Measurements from ENCODE around the gene MAPRE3. TPM values are rescaled to one million over a fixed set of nuclear protein-coding genes. Genes with fewer than 3 reads are reported as not detected.

MAPRE3 gene
- total and polyA plus RNA-seq, 9 donors: 7.8 to 45.7 (median 27.1) TPM

DNA sequence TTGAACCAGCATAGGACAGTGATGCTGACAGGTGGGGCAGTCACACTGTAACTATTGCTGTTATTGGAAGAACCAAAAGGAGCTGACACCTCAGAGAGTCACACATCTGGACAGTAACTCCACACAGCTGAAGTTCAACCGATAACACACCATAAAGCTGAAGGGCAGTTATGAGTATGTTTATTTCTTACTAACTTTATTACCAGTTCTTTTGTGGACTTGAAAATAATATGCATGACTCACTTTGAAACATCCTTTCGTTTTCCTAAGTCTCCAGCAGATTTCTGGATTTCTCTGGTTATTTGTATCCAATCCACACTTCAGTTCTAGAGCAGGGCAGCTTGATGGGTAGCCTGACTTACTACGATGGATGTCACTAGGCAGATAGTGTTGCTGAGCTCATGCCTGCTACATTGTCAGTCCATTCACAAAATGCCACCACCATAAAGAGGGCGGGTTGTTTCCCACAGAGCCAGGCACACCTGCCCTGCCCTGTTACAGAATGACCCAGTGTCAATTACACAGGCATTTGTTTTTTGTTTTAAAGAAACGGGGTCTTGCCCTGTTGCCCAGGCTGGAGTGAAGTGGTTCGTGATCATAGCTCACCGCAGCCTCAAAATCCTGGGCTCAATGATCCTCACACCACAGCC, 72.7 kb downstream of the MAPRE3 start:
- WGBS (ENCODE audit: insufficient coverage): 61% methylated on average over 3 of the region's 7 CpGs
- Histone ChIP-seq H3K4me3 (ENCODE audit: low read length) (no peak overlapping the region), H3K9me3 (replicated peaks; ENCODE audit: control insufficient read depth, low read depth, low read length) (no peaks in the 10 kb centered on the region), H3K27ac (ENCODE audit: low read length) (no peak overlapping the region), H3K36me3 (ENCODE audit: control insufficient read depth, insufficient read depth, low read length) (peaks cover 39% of the 10 kb centered on the region), H3K27me3 (ENCODE audit: control insufficient read depth, insufficient read depth, low read length) (no peaks in the 10 kb centered on the region), H3K4me1 (ENCODE audit: control insufficient read depth, insufficient read depth, low read length) (peaks cover 10% of the 10 kb centered on the region)
- no peak for DNase-seq

DNA sequence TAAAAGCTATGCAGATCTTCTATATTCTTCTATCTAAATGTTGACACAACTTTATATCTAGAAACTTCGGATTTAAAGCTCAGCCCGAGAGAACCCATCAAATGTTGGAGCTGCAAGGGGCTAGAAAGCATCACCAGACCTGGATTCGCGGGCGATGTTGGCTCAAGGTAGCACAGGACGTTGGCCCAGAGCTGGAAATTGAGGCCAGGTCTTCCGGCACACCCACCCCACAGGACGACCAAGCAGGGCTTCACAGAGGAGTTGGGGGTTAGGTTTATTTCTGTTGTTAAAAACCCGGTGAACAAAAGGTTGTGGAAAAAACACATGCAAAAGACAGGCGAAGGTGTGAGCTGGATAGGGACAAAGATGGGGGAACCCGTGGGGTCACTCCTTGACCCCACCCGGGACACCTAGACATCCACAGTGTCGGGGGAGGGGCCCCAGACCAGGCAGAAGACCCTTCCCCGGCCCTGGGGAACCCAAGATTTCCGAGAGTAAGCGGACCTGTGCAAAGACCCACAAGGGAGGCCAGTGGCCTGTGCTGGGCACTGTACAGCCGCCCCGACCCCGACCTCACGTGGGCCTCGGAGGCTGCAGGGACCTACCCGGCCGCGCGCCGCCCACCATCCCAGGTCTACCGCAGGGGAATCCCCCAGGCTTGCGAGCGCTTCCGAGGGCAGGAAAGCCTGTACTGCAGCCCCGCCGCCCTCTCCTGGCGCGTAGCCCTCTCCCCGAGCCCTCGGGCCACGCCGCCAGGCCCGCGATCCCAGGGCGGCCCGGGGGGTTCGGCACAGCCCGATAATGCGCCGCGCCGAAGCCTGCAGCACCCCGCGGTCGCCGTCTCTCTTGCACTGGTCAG, 79.2 kb downstream of the MAPRE3 start:
- Histone ChIP-seq H3K4me1 (ENCODE audit: control insufficient read depth, insufficient read depth, low read length) (peaks cover 13% of the 10 kb centered on the region), H3K27me3 (ENCODE audit: control insufficient read depth, insufficient read depth, low read length) (no peaks in the 10 kb centered on the region), H3K36me3 (ENCODE audit: control insufficient read depth, insufficient read depth, low read length) (peaks cover 19% of the 10 kb centered on the region), H3K4me3 (ENCODE audit: low read length) (peak overlapping the region; percentile 89), H3K27ac (ENCODE audit: low read length) (peak overlapping the region; percentile 97), H3K9me3 (replicated peaks; ENCODE audit: control insufficient read depth, low read depth, low read length) (no peaks in the 10 kb centered on the region)
- no peak for DNase-seq
- under 1% methylated on average over 42 of the region's 52 CpGs for WGBS (ENCODE audit: insufficient coverage)

DNA sequence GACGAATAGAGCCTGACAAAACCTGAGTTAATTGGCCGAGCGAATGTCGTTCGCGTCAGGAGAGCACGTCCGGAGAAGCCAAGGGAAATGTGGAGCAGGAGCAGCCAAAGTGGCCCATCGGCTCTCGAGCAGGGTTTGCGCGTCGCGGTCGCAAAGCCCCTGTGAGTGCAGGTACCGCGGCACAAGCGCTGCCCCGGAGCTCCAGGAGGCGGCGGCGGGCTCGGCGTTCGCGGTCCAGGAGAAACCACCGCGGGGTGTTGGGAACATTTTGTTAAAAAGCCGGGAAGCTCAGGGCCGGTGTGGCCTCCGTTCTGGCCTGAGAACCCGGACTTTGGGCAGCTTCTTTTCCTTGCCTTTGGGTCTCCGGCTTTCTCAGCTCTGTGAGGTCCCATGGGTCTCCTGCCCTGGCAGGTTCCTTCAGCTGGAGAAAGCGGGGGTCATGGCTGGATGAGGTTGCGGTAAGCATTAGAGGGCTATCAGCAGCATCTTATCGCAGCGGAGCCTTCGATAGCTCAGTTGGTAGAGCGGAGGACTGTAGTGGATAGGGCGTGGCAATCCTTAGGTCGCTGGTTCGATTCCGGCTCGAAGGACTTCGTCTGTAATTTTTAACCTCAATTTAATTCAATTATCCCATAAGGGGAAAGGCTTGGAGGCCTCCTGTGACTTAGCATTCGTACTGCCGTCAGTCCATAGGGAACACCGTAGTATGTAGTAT, 80.0 kb downstream of the MAPRE3 start:
- Histone ChIP-seq H3K27me3 (ENCODE audit: control insufficient read depth, insufficient read depth, low read length) (no peaks in the 10 kb centered on the region), H3K4me1 (ENCODE audit: control insufficient read depth, insufficient read depth, low read length) (peaks cover 13% of the 10 kb centered on the region), H3K36me3 (ENCODE audit: control insufficient read depth, insufficient read depth, low read length) (peaks cover 27% of the 10 kb centered on the region), H3K27ac (ENCODE audit: low read length) (peak overlapping the region; percentile 97), H3K4me3 (ENCODE audit: low read length) (peak overlapping the region; percentile 89), H3K9me3 (replicated peaks; ENCODE audit: control insufficient read depth, low read depth, low read length) (no peaks in the 10 kb centered on the region)
- 0% methylated on average over 39 of the region's 48 CpGs for WGBS (ENCODE audit: insufficient coverage)
- DNase-seq: peak; percentile 98

DNA sequence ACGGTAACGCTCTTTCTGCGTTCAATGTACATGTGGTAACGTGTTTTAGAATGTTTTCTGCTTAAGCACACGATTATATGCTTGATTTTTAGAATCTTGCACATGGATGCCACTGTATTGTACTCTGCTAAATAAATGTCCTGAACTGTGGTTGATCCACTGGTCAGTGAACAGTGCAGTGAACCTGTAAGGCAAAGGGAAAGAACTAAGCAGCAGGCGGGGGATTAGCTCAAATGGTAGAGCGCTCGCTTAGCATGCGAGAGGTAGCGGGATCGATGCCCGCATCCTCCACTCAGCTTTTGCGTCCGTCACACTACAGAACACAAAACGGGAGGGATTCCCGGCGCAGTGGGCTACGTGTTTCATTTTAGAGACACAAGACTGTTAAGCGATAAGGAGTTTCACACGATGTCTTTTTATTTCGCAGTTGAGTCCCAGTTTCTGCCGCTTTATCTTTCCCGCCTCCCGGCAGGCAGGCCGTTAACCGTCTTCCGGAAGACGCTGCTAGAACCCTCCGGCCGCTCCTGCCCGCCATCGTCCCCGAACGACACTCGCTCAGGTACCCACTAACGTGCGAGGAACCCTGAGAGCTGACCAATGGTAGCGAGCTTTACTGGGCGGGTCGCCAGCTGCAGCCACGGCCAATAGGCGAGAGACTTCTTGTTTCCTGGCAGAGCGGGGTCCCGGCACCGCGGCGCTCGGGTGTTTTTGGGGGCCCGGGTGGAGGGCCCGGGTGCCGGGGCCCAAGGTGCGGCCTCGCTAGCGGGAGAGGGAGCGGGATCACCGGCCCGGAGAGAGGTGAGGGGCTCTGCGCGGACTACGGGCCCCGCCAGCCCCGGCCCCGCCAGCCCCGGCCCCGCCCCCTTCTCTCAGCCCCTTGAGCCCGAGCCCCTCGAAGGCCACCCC, 80.8 kb downstream of the MAPRE3 start, which contains the start of gene AGBL5:
AGBL5 (plus strand) TSS at position 673 of the 906 bp plus-strand sequence. CDS start 1,291 bp downstream, outside the sequence.
- peak within 1 kb of the TSS; percentile 89 for H3K4me3 ChIP-seq (ENCODE audit: low read length)
- peak within 1 kb of the TSS; percentile 97 for H3K27ac ChIP-seq (ENCODE audit: low read length)
- H3K4me1 ChIP-seq (ENCODE audit: control insufficient read depth, insufficient read depth, low read length): peaks cover 13% of the 10 kb centered on the region
- peaks cover 35% of the 10 kb centered on the region for H3K36me3 ChIP-seq (ENCODE audit: control insufficient read depth, insufficient read depth, low read length)
- H3K9me3 ChIP-seq (replicated peaks; ENCODE audit: control insufficient read depth, low read depth, low read length): no peaks in the 10 kb centered on the region
- no peaks in the 10 kb centered on the region for H3K27me3 ChIP-seq (ENCODE audit: control insufficient read depth, insufficient read depth, low read length)
- WGBS (ENCODE audit: insufficient coverage): under 1% methylated on average over 66 of the region's 67 CpGs
- peak; percentile 97 for DNase-seq

DNA sequence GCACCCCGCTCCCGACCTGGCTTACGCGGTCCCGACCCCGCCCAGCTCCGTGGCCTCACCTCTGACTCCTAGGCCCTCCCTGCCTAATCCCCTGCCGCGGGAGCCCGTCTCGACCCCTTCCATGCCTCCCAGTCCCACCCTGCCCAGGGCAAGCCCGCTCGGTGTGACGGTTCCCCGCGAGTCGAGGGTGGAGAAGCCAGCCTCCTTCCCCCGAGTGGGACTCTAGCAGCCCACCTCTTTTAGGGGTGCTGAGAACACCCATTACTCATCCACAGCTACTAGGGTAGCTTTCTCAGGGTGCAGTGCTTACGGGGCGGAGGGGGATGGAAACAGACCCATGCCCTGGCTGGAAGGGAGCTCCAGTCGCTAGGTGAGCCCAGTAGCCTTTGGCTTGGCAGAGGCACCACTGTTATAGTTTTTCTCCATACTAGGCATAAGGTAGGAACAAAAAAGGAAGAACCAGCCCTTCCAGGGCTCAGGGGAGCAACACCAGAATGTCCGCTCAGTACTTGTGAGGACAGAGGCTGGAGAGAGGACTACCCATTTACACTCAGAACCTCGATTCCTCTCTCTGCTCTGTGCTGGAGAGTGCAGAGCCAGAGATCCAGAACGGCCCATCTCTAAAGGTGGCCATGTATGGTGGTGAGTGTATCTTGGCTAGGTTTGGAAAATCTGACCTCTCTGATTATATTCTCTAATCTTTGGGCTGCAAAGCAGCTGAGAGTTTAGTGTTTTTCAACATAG, 81.6 kb downstream of the MAPRE3 start:
- Histone ChIP-seq H3K27ac (ENCODE audit: low read length) (peak overlapping the region; percentile 97), H3K27me3 (ENCODE audit: control insufficient read depth, insufficient read depth, low read length) (no peaks in the 10 kb centered on the region), H3K4me3 (ENCODE audit: low read length) (peak overlapping the region; percentile 89), H3K9me3 (replicated peaks; ENCODE audit: control insufficient read depth, low read depth, low read length) (no peaks in the 10 kb centered on the region), H3K4me1 (ENCODE audit: control insufficient read depth, insufficient read depth, low read length) (peaks cover 13% of the 10 kb centered on the region), H3K36me3 (ENCODE audit: control insufficient read depth, insufficient read depth, low read length) (peaks cover 44% of the 10 kb centered on the region)
- 0% methylated on average over 19 of the region's 24 CpGs for WGBS (ENCODE audit: insufficient coverage)
- DNase-seq: no peak

DNA sequence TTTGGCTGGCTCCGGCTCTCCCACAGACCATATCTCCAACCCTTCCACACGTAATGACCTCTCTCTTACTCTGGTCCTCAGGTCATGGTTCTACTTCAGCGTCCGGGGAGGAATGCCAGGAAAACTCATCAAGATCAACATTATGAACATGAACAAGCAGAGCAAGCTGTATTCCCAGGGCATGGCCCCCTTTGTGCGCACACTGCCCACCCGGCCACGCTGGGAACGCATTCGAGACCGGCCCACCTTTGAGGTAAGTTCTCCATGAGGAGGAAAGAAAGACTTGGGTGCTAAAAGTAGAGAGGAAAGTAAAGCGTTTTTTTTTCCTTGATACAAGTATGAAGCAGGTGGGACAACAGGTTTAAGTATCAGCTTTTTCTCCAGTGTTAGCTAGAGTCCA, 82.9 kb downstream of the MAPRE3 start:
- 88% methylated on average over 11 of the region's 11 CpGs for WGBS (ENCODE audit: insufficient coverage)
- H3K27ac ChIP-seq (ENCODE audit: low read length): no peak overlapping the region

DNA sequence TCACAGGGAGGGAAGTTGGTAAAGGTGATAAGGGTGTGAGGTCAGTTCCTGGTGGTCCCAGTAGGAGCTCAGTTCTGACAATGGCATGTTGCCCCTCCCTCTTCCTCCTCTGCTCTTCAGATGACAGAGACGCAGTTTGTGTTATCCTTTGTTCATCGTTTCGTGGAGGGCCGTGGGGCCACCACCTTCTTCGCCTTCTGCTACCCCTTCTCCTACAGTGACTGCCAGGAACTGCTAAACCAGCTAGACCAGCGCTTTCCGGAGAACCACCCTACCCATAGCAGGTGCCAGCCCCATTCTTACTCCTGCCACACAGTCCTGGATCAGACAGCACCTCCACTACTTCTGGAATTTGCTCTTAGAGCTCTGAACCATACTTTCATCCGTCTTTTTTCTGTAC, 83.3 kb downstream of the MAPRE3 start:
- Histone ChIP-seq H3K4me3 (ENCODE audit: low read length) (no peak overlapping the region), H3K27ac (ENCODE audit: low read length) (no peak overlapping the region), H3K36me3 (ENCODE audit: control insufficient read depth, insufficient read depth, low read length) (peaks cover 59% of the 10 kb centered on the region), H3K27me3 (ENCODE audit: control insufficient read depth, insufficient read depth, low read length) (no peaks in the 10 kb centered on the region), H3K4me1 (ENCODE audit: control insufficient read depth, insufficient read depth, low read length) (peaks cover 13% of the 10 kb centered on the region), H3K9me3 (replicated peaks; ENCODE audit: control insufficient read depth, low read depth, low read length) (no peaks in the 10 kb centered on the region)
- no peak for DNase-seq
- WGBS (ENCODE audit: insufficient coverage): 88% methylated on average over 8 of the region's 8 CpGs

More for the DNA sequence above, 82.9 kb downstream of the MAPRE3 start:
- Histone ChIP-seq H3K4me1 (ENCODE audit: control insufficient read depth, insufficient read depth, low read length) (peaks cover 13% of the 10 kb centered on the region), H3K36me3 (ENCODE audit: control insufficient read depth, insufficient read depth, low read length) (peaks cover 55% of the 10 kb centered on the region), H3K4me3 (ENCODE audit: low read length) (no peak overlapping the region), H3K9me3 (replicated peaks; ENCODE audit: control insufficient read depth, low read depth, low read length) (no peaks in the 10 kb centered on the region), H3K27me3 (ENCODE audit: control insufficient read depth, insufficient read depth, low read length) (no peaks in the 10 kb centered on the region)
- DNase-seq: no peak

DNA sequence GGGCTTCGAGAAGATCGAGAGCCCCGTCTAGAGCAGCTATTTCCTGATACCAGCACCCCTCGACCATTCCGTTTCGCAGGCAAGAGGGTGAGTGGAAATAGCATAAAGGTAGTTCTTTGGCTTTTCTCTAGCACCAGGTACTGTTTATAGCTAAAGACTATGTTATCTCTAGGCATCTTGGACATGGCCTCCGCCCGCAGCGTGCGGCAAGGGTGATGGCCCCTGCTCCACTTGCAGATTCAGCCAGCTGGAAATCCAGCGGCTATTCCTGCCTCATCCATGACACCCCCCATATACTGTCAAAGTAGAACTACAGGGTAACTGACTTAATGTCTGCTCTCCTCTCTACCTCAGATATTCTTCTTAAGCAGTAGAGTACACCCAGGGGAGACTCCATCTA, 84.3 kb downstream of the MAPRE3 start:
- Histone ChIP-seq H3K36me3 (ENCODE audit: control insufficient read depth, insufficient read depth, low read length) (peaks cover 68% of the 10 kb centered on the region), H3K27ac (ENCODE audit: low read length) (no peak overlapping the region), H3K27me3 (ENCODE audit: control insufficient read depth, insufficient read depth, low read length) (no peaks in the 10 kb centered on the region), H3K9me3 (replicated peaks; ENCODE audit: control insufficient read depth, low read depth, low read length) (no peaks in the 10 kb centered on the region), H3K4me1 (ENCODE audit: control insufficient read depth, insufficient read depth, low read length) (peaks cover 7% of the 10 kb centered on the region), H3K4me3 (ENCODE audit: low read length) (no peak overlapping the region)
- no peak for DNase-seq
- 97% methylated on average over 8 of the region's 11 CpGs for WGBS (ENCODE audit: insufficient coverage)

DNA sequence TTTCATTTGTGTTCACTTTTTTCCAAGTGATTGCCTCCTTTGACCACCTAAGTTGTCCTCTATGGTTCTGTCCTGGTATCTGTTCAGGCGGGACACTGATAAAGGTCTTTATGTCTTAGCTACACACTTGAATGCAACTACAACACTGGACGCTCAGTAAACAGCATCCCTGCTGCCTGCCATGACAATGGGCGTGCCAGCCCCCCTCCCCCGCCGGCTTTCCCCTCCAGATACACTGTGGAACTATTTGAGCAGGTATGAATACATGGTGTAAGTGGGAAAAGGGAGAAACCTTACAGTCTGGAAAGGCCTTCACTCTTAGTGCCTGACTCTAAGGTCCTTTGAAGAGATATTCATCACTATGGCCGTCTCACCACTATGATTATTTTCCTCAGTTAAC, 86.7 kb downstream of the MAPRE3 start:
- WGBS (ENCODE audit: insufficient coverage): 100% methylated on average over 1 of the region's 6 CpGs
- H3K27ac ChIP-seq (ENCODE audit: low read length): no peak overlapping the region
- DNase-seq: no peak

More for the DNA sequence above, 86.7 kb downstream of the MAPRE3 start:
- peaks cover 78% of the 10 kb centered on the region for H3K36me3 ChIP-seq (ENCODE audit: control insufficient read depth, insufficient read depth, low read length)
- no peaks in the 10 kb centered on the region for H3K27me3 ChIP-seq (ENCODE audit: control insufficient read depth, insufficient read depth, low read length)
- H3K4me3 ChIP-seq (ENCODE audit: low read length): no peak overlapping the region
- H3K9me3 ChIP-seq (replicated peaks; ENCODE audit: control insufficient read depth, low read depth, low read length): no peaks in the 10 kb centered on the region
- H3K4me1 ChIP-seq (ENCODE audit: control insufficient read depth, insufficient read depth, low read length): peaks cover 2% of the 10 kb centered on the region

Data from muscle of leg (tissue), 11 donors.